Fibroblast of gingiva (primary cell): Measurements from ENCODE around the gene DAPK2.
"Not testable (repeated sequence)": the region's sequence is repeated elsewhere in the genome, so short reads cannot be mapped to it uniquely, and the experiment has no call there.

Source experiments
- DNase-seq: peaks from one replicate; pipeline ENCODE4 v3.0.0-alpha.2; 2011; ENCODE audit warnings: low read depth

Gene DAPK2

DNA sequence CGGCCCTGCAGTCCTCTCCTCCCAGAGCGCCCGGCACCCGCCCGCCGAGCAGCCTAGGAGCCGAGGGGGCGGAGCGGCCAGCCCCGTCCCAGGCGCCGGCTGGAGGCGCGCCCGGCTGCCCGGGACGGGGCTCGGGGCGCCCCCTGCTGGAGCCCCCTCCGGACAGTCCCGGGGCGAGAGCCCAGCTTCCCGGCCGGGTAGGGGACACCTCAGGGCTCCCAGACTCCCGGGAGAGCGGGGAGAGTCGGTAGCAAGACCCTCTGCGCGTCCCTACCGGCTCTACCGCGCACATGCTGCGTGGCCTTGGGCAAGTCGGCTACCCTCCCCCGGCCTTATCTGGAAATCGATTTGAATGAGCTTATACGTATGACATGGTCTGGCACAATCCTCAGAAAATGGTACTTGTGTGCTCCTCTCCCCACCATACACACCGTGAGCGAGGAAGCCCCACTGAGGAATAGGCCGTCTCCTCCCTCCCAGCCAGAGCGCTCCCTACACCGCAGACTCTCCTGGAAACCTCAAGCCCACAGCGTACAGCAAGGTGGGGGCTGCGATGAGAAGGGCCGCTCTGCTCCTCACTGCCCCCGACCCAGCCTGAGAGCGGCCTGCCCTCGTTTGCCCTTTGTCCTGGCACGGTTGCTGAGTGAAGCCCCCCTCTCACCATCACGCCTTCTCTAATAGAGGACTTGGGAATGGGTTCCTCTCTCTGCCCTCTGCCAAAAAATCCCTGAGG lies at the start of gene DAPK2:
DAPK2 (minus strand) TSS at position 65 of the 733 bp plus-strand sequence. CDS start 6,224 bp downstream, outside the sequence.
- peak; percentile 51 for DNase-seq

GRCh38 chr15:64095431-64095794 lies 49.1 kb upstream of the DAPK2 start:
- DNase-seq: no peak

DNA sequence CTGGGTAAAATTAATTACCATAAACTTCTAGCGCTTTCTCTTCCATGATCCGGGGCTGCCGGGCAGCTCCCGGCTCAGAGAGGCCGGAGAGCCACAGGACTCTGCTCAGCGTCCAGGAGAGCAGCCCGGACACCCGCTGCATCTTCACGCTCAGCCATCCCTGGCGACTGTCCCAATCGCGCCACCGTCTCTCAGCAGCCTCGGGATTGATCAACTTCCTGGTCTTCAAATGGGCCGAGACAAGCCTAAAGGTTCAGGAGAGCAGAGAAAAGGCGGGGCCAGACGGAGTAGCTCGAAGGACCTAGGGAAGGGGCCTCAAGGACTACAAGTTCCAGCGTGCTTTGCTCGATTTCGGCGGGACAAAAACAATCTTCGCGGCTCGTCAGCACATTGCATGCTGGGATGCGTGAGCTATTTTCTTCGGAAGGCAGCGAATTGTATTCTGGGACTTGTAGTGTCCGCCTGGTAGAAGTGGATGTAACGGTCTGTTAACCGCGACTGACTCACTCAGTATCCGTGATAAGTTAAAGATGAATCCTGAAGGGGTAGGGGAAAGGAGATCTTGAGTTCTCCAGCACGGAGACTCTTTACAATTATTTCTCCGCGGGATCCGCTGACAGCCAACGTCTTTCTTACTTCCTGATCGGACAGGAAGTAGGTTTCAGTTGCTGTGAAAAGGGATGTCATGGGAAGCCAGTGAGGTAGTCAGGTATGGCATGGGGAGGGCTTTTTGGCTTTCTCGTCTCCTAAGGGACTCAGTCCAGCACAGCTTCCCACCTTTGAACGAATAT lies 47.5 kb upstream of the DAPK2 start, which contains the start of gene CIAO2A:
CIAO2A (minus strand) TSS at position 212 of the 791 bp plus-strand sequence; CDS start at position 142, 70 bp downstream.
- peak; percentile 98 for DNase-seq

- DNase-seq: peak; percentile 41
Observed at GRCh38 chr15:64092864-64093626, 46.8 kb upstream of the DAPK2 start.

GRCh38 chr15:64092075-64092820 lies 46.0 kb upstream of the DAPK2 start:
- peak; percentile 64 for DNase-seq

GRCh38 chr15:64090527-64090926 lies 44.2 kb upstream of the DAPK2 start:
- DNase-seq: no peak

- DNase-seq: no peak
Observed at GRCh38 chr15:64089543-64090280, 43.4 kb upstream of the DAPK2 start.

DNA sequence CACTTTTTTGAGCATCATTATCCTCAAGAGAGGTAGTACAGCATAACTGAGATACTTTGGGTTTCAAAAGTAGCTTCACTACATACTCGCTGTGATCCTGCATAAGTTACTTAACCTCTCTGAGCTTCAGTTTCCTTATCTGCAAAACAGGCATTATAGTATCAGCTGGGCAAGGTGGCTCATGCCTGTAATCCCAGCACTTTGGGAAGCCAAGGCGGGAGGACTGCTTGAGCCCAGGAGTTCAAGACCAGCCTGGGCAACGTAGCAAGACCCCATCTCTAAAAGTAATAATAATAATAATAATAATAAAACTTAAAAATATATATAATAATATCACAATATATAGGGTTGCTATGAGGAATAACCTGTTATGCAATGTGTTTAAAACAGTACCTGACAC lies 36.5 kb upstream of the DAPK2 start:
- no peak for DNase-seq

DNA sequence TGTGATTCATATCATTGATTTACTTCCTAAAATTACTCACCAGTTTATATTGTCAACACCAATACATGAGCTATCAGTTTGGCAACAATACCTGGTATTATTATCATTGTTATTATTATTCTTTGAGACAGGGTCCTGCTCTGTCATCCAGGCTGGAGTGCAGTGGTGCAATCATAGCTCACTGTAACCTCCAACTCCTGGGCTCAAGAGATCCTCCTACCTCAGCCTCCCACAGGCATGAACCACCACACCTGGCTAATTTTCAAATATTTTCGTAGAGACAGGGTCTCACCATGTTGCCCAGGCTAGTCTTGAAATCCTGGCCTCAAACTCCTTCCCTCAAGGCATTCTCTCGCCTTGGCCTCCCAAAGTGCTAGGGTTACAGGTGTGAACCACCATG lies 27.2 kb upstream of the DAPK2 start:
- DNase-seq: not testable (repeated sequence)

DNA sequence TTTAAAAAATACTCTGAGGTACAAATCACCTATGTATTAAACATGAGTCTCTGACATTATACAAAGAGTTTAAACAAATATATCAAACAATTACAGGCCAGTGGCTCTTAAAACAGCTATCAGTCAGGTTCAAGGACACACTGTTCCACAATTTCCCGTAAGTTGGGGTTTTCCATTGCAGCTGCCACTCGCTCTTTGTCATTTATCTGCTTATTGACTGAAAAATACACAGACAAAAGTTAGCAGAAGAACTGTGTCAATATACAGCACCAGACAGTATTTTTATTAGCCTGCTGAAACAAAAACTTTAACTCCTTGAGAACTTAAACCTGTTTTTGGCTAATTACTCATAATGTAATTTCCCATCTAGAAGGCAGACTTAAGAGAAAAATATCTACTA lies 26.5 kb upstream of the DAPK2 start:
- no peak for DNase-seq

DNA sequence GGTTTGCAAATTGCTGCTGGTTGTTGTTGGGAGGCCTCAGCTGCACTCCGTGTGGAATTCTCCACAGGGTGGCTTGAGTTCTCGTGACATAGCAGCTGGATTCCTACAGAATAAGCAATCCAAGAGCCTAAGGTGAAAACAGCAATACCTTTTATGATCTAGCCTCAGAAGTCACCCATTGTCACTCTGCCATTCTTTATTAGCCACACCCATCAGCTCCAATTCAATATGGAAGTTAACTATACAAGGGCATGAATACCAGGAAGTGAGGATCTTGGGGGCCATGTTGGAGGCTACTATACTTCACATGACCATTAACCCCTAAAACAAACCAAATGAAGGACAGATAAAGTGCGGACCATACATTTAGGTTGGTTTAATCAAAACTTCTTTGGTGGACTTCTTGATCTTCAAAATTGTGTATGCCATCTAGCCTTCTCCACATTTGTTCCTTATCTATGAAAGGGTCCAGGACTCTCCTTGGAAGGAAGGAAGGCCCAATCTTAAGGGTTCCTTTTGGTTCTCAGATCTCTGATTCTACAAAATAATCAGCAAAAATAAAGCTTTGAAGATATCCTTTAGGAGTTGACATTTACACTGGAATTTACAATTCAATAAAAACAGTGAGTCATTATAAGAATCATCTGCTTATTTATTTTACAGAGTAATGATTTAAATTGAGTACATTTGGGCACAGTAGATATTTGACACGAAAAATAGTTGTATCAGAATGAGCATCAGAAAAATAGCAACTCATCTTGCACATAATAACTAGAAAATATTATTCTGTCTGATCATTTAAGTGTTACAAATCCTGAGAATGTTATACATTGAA lies 25.9 kb upstream of the DAPK2 start:
- DNase-seq: no peak

- DNase-seq: peak; percentile 89
Observed at GRCh38 chr15:64070965-64071851, 24.9 kb upstream of the DAPK2 start.

DNA sequence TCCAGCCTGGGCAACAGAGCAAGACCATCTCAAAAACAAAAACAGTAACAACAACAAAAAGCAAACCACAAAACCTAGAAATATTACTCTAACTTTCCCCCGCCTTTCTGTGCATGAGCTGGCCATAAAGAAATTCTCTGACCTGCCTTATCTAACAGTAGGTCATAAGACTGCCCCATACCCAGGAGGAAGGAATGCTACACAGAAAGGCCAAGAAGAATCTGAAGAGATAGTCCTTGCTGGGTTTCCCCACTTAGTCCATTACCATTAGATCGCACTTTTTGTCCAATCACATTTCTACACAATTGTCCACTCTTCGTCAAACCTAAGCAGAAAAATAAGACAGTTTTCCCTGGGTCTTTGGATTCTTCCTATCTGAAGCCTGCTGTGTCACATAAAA lies 23.8 kb upstream of the DAPK2 start:
- no peak for DNase-seq

DNA sequence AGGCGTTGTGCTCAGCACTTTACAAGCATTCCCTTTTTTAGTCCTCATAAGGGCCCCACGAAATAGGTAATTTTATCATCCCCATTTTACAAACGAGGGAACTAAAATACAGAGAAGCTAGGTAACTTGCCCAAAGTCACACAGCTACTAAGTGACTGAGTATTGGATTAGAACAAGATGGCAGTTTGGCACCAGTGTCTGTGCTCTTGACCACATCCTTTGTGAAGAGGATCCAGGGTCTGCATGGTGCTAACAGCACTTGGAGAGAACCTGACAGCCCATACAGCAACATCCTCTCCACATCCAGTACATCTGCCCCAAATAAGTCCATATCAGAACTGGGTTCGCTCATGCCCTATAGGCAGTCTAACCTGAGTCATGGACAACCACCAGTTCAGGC lies 21.8 kb upstream of the DAPK2 start:
- no peak for DNase-seq

- peak; percentile 62 for DNase-seq
Observed at GRCh38 chr15:64067564-64068030, 21.3 kb upstream of the DAPK2 start.

DNA sequence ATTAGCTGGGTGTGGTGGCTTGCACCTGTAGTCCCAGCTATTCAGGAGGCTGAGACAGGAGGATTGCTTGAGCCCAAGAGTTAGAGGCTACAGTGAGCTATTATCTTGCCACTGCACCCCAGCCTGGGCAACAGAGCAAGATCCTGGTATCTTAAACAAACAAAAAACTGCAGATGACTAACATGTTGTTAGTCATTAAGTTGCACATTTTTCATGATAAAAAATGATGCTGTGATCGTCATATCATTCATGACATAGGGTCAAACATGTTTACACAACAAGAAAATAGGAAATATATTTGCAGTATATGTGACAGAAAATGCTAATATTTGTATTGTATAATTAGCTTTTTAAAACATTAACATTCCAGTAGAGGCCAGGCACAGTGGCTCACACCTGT lies 20.2 kb upstream of the DAPK2 start:
- DNase-seq: no peak

DNA sequence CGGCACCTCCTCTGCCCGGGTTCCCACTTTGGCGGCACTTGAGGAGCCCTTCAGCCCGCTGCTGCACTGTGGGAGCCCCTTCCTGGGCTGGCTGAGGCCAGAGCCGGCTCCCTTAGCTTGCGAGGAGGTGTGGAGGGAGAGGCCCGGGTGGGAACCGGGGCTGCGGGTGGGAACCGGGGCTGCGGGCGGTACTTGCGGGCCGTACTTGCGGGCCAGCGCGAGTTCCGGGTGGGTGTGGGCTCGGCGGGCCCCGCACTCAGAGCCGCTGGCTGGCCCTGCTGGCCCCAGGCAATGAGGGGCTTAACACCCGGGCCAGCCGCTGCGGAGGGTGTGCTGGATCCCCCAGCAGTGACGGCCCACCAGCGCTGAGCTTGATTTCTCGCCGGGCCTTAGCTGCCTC lies 14.4 kb upstream of the DAPK2 start:
- no peak for DNase-seq

DNA sequence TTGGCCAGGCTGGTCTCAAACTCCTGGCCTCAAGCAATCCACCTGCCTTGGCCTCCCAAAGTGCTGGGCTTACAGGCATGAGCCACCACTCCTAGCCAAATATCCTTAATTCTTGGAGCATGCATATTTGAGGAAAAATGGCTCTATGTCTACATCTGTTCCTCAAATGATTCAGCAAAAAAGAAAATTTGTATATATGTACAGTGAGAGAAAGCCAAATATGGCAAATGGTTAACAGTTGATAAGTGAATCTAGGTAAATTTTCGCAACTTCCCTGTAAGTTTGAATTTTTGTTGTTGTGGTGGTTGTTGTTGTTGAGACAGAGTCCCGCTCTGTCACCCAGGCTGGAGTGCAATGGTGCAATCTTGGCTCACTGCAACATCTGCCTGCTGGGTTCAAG lies 12.8 kb upstream of the DAPK2 start:
- DNase-seq: not testable (repeated sequence)

GRCh38 chr15:64058279-64058678 lies 12.0 kb upstream of the DAPK2 start:
- DNase-seq: no peak
